ENCODE measurements around the gene SNX32.

GRCh38 chr11:65880027-65880426 is 46.3 kb downstream of the SNX32 start:
- TF ChIP-seq CTCF (conservative IDR thresholded peaks at IDR 0.05; ENCODE audit: low read length): no peak
- no peak for TF ChIP-seq EZH2phosphoT487 (IDR thresholded peaks at IDR 0.05; ENCODE audit: borderline replicate concordance)
